ENCODE results near the gene ALDH3A1. TPM values are rescaled to one million over a fixed set of nuclear protein-coding genes. Genes with fewer than 3 reads are reported as not detected.

The ALDH3A1 gene
- polyA plus RNA-seq, 1 donor from 2014 or later = 0.10 TPM

DNA sequence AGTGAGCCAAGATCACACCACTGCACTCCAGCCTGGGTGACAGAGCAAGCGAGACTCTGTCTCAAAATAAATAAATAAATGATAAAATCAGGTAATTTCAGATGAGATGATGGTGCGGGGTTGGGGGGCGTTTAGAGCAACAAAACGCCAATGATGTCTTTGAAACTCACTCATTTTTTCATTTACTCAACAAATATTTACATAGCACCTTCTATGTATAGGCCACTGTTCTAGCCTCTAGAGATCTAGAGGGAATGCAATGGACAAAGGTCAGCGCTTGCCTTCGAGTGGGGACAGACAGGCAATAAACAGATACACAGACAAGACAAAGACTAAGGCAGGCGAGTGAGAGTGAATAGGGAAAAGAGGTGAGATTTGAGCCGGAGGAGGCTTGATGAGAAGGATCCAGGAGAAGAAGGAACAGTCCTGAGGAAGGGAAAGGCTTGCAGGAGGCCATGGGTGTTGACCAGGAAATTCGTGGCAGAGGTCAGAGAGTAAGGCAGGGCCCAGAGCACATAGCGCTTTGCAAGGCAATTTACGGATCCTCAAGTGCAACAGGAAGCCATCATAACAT lies 14.1 kb downstream of the ALDH3A1 start:
- Histone ChIP-seq H4K20me1 (ENCODE audit: insufficient read depth) (no peaks in the 10 kb centered on the region), H3K27ac (ENCODE audit: low read length) (no peak overlapping the region), H3K4me3 (ENCODE audit: low read length) (no peak overlapping the region), H3K79me2 (replicated peaks; ENCODE audit: insufficient read depth, low read length) (no peaks in the 10 kb centered on the region), H2AFZ (ENCODE audit: low read depth, low read length) (no peak overlapping the region), H3K27me3 (ENCODE audit: insufficient read depth, low read depth, low read length) (no peaks in the 10 kb centered on the region), H3F3A (ENCODE audit: insufficient read depth, low read length, poor library complexity, severe bottlenecking) (no peaks in the 10 kb centered on the region), H3K9me2 (ENCODE audit: insufficient read depth, low read length) (no peaks in the 10 kb centered on the region), H3K9ac (ENCODE audit: low read length) (no peak overlapping the region), H3K4me2 (ENCODE audit: low read length) (no peak overlapping the region), H3K9me3 (ENCODE audit: low read length) (no peaks in the 10 kb centered on the region), H3K36me3 (ENCODE audit: insufficient read depth, low read length) (no peaks in the 10 kb centered on the region)
- TF ChIP-seq EP300 (conservative IDR thresholded peaks at IDR 0.05; ENCODE audit: poor library complexity, severe bottlenecking) (no peak), EZH2 (IDR thresholded peaks at IDR 0.05; ENCODE audit: borderline replicate concordance, insufficient read depth, low read length, poor library complexity, severe bottlenecking) (no peak), SMC3 (conservative IDR thresholded peaks at IDR 0.05; ENCODE audit: poor library complexity) (no peak), POLR2AphosphoS5 (IDR thresholded peaks at IDR 0.05) (no peak), CTCF (IDR thresholded peaks at IDR 0.05; ENCODE audit: poor library complexity, severe bottlenecking) (no peak), MXI1 (conservative IDR thresholded peaks at IDR 0.05; ENCODE audit: poor library complexity, severe bottlenecking) (no peak), RAD21 (conservative IDR thresholded peaks at IDR 0.05) (no peak), TAF1 (IDR thresholded peaks at IDR 0.05; ENCODE audit: low read depth) (no peak)
- TF ChIP-seq, protein P1, sequence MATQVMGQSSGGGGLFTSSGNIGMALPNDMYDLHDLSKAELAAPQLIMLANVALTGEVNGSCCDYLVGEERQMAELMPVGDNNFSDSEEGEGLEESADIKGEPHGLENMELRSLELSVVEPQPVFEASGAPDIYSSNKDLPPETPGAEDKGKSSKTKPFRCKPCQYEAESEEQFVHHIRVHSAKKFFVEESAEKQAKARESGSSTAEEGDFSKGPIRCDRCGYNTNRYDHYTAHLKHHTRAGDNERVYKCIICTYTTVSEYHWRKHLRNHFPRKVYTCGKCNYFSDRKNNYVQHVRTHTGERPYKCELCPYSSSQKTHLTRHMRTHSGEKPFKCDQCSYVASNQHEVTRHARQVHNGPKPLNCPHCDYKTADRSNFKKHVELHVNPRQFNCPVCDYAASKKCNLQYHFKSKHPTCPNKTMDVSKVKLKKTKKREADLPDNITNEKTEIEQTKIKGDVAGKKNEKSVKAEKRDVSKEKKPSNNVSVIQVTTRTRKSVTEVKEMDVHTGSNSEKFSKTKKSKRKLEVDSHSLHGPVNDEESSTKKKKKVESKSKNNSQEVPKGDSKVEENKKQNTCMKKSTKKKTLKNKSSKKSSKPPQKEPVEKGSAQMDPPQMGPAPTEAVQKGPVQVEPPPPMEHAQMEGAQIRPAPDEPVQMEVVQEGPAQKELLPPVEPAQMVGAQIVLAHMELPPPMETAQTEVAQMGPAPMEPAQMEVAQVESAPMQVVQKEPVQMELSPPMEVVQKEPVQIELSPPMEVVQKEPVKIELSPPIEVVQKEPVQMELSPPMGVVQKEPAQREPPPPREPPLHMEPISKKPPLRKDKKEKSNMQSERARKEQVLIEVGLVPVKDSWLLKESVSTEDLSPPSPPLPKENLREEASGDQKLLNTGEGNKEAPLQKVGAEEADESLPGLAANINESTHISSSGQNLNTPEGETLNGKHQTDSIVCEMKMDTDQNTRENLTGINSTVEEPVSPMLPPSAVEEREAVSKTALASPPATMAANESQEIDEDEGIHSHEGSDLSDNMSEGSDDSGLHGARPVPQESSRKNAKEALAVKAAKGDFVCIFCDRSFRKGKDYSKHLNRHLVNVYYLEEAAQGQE (IDR thresholded peaks at IDR 0.05; ENCODE audit: borderline replicate concordance) = no peak

- TF ChIP-seq, protein P1 (IDR thresholded peaks at IDR 0.05; ENCODE audit: borderline replicate concordance) = no peak
- TF ChIP-seq EP300 (conservative IDR thresholded peaks at IDR 0.05; ENCODE audit: poor library complexity, severe bottlenecking) (no peak), POLR2AphosphoS5 (IDR thresholded peaks at IDR 0.05) (no peak), SMC3 (conservative IDR thresholded peaks at IDR 0.05; ENCODE audit: poor library complexity) (no peak), MXI1 (conservative IDR thresholded peaks at IDR 0.05; ENCODE audit: poor library complexity, severe bottlenecking) (no peak), RAD21 (conservative IDR thresholded peaks at IDR 0.05) (no peak), CTCF (IDR thresholded peaks at IDR 0.05; ENCODE audit: poor library complexity, severe bottlenecking) (no peak), TAF1 (IDR thresholded peaks at IDR 0.05; ENCODE audit: low read depth) (no peak), EZH2 (IDR thresholded peaks at IDR 0.05; ENCODE audit: borderline replicate concordance, insufficient read depth, low read length, poor library complexity, severe bottlenecking) (no peak)
- H3K79me2 ChIP-seq (replicated peaks; ENCODE audit: insufficient read depth, low read length) = no peaks in the 10 kb centered on the region
- H3K36me3 ChIP-seq (ENCODE audit: insufficient read depth, low read length) = no peaks in the 10 kb centered on the region
- no peak overlapping the region for H3K27ac ChIP-seq (ENCODE audit: low read length)
- no peaks in the 10 kb centered on the region for H3K9me3 ChIP-seq (ENCODE audit: low read length)
- no peaks in the 10 kb centered on the region for H4K20me1 ChIP-seq (ENCODE audit: insufficient read depth)
- no peak overlapping the region for H3K4me3 ChIP-seq (ENCODE audit: low read length)
- H3K4me2 ChIP-seq (ENCODE audit: low read length) = no peak overlapping the region
- H3K9ac ChIP-seq (ENCODE audit: low read length) = no peak overlapping the region
- H2AFZ ChIP-seq (ENCODE audit: low read depth, low read length) = no peak overlapping the region
- H3F3A ChIP-seq (ENCODE audit: insufficient read depth, low read length, poor library complexity, severe bottlenecking) = no peaks in the 10 kb centered on the region
- H3K9me2 ChIP-seq (ENCODE audit: insufficient read depth, low read length) = no peaks in the 10 kb centered on the region
- no peaks in the 10 kb centered on the region for H3K27me3 ChIP-seq (ENCODE audit: insufficient read depth, low read depth, low read length)
These were observed 16.5 kb downstream of the ALDH3A1 start for GRCh38 chr17:19731626-19732025.
